Upper lobe of right lung (tissue), 1 donor: ENCODE measurements around the gene RAET1E. TPM values are rescaled to one million over a fixed set of nuclear protein-coding genes. Genes with fewer than 3 reads are reported as not detected.

ENCODE experiments used
- ATAC-seq: fragments of 200-7000 bp; cut with Tn5 transposase; one replicate; pipeline ENCODE4 v1.9.1; 2020; ENCODE audit warnings: mild to moderate bottlenecking, moderate library complexity
- DNase-seq: peaks from one replicate; pipeline ENCODE4 v3.0.0-alpha.2; 2020
- H3K27ac ChIP-seq: fragments of 200-600 bp; one replicate; pipeline ENCODE4 v1.8.0; 2022
- H3K27me3 ChIP-seq: fragments of 200-600 bp; one replicate; pipeline ENCODE4 v1.8.0; 2022; ENCODE audit warnings: mild to moderate bottlenecking
- H3K36me3 ChIP-seq: fragments of 200-600 bp; one replicate; pipeline ENCODE4 v1.8.0; 2022
- H3K4me1 ChIP-seq: fragments of 200-600 bp; one replicate; pipeline ENCODE4 v1.8.0; 2022
- H3K4me3 ChIP-seq: fragments of 200-600 bp; one replicate; pipeline ENCODE4 v1.8.0; 2022; ENCODE audit warnings: mild to moderate bottlenecking
- H3K9me3 ChIP-seq: fragments of 200-600 bp; one replicate; pipeline ENCODE4 v1.8.0; 2022
- intact Hi-C: fragments of 100-400 bp; cut with DNase I; formaldehyde crosslinking; loops from one replicate; pipeline ENCODE4 v1.11.0; 2022
- total RNA-seq: library from RNA; stranded (reverse); fragmentation: NEBNext Ultra II Directional; extraction: Animal tissue kit (Norgen Biotek cat#: 25700); gene quantifications from one replicate; pipeline ENCODE4 v1.2.1, GENCODE V29; 2021
- TF ChIP-seq, protein P1 (sequence below): fragments of 200-600 bp; IDR thresholded peaks from one replicate; pipeline ENCODE4 v1.8.0; 2022; ENCODE audit warnings: antibody characterized with exemption
- donor health status: DM: no; HTN: yes; CAD: no; lungs with severe emphysema.

RAET1E gene
- total RNA-seq, 1 donor from 2014 or later: 0.96 TPM

GRCh38 chr6:149881860-149882259, 16.1 kb downstream of the RAET1E start:
- no peak overlapping the region for H3K27ac ChIP-seq
- H3K4me3 ChIP-seq: no peak overlapping the region
- TF ChIP-seq, protein P1, sequence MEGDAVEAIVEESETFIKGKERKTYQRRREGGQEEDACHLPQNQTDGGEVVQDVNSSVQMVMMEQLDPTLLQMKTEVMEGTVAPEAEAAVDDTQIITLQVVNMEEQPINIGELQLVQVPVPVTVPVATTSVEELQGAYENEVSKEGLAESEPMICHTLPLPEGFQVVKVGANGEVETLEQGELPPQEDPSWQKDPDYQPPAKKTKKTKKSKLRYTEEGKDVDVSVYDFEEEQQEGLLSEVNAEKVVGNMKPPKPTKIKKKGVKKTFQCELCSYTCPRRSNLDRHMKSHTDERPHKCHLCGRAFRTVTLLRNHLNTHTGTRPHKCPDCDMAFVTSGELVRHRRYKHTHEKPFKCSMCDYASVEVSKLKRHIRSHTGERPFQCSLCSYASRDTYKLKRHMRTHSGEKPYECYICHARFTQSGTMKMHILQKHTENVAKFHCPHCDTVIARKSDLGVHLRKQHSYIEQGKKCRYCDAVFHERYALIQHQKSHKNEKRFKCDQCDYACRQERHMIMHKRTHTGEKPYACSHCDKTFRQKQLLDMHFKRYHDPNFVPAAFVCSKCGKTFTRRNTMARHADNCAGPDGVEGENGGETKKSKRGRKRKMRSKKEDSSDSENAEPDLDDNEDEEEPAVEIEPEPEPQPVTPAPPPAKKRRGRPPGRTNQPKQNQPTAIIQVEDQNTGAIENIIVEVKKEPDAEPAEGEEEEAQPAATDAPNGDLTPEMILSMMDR: no peak
- no peak for ATAC-seq
- no peak for DNase-seq
- no peaks in the 10 kb centered on the region for H3K36me3 ChIP-seq
- H3K4me1 ChIP-seq: peaks cover 7% of the 10 kb centered on the region
- intact Hi-C loops: no loop called here
- no peaks in the 10 kb centered on the region for H3K27me3 ChIP-seq
- no peaks in the 10 kb centered on the region for H3K9me3 ChIP-seq

GRCh38 chr6:149881066-149881766, 16.7 kb downstream of the RAET1E start:
- H3K27ac ChIP-seq: no peak overlapping the region
- no peaks in the 10 kb centered on the region for H3K9me3 ChIP-seq
- intact Hi-C loops: no loop called here
- ATAC-seq: no peak
- H3K36me3 ChIP-seq: no peaks in the 10 kb centered on the region
- DNase-seq: no peak
- TF ChIP-seq, protein P1: no peak
- no peaks in the 10 kb centered on the region for H3K27me3 ChIP-seq
- H3K4me3 ChIP-seq: no peak overlapping the region
- H3K4me1 ChIP-seq: peaks cover 7% of the 10 kb centered on the region

- TF ChIP-seq, protein P1: no peak
- Histone ChIP-seq H3K4me1 (no peaks in the 10 kb centered on the region), H3K27me3 (no peaks in the 10 kb centered on the region), H3K9me3 (no peaks in the 10 kb centered on the region), H3K4me3 (no peak overlapping the region), H3K36me3 (no peaks in the 10 kb centered on the region), H3K27ac (no peak overlapping the region)
- no peak for ATAC-seq
- DNase-seq: no peak
- intact Hi-C loops: no loop called here
Measured at GRCh38 chr6:149877659-149878058, 20.3 kb downstream of the RAET1E start.

DNA sequence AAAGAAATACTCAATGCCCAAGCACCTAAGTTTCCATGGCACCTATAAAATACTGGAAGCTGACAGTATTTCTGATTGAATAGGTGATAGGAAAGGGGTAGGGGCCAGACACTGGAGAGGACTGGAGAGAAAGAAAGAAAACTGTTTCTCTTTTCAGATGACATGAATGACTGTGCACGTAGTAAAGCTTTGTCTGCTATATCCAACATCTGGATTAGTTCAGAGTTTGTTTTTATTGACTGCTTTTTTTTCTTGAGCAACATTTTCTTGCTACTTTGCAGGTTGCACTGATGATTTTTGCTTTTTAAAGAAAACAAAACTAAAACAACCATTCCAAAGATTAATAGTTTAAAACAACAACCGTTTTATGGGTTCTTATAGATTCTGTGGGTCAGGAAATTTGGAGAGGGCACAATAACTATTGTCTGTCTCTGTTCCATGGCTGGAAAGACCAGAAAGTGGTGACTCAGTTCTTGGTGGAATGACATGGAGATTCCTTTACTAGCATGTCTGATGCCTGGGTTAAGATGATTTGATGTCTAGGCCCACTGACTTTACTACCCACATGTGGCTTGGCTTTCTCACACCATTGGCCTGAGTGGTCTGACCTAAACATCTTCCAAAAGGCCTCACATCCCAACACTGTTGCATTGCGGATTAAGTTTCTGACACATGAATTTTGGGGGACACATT, 21.5 kb downstream of the RAET1E start:
- DNase-seq (no peak), ATAC-seq (no peak)
- no peak overlapping the region for H3K4me3 ChIP-seq
- H3K4me1 ChIP-seq: no peaks in the 10 kb centered on the region
- TF ChIP-seq, protein P1: no peak
- intact Hi-C loops: no loop called here
- H3K27me3 ChIP-seq: no peaks in the 10 kb centered on the region
- H3K36me3 ChIP-seq: no peaks in the 10 kb centered on the region
- no peaks in the 10 kb centered on the region for H3K9me3 ChIP-seq
- no peak overlapping the region for H3K27ac ChIP-seq

- intact Hi-C loops: no loop called here
- H3K9me3 ChIP-seq: no peaks in the 10 kb centered on the region
Measured at GRCh38 chr6:149872233-149872632, 25.7 kb downstream of the RAET1E start.

More at GRCh38 chr6:149872233-149872632, 25.7 kb downstream of the RAET1E start:
- no peak overlapping the region for H3K27ac ChIP-seq
- no peaks in the 10 kb centered on the region for H3K36me3 ChIP-seq
- H3K27me3 ChIP-seq: no peaks in the 10 kb centered on the region
- DNase-seq (no peak), ATAC-seq (no peak)
- H3K4me3 ChIP-seq: no peak overlapping the region
- no peaks in the 10 kb centered on the region for H3K4me1 ChIP-seq
- TF ChIP-seq, protein P1: no peak
